ENCODE measurements around the gene ZNF536.

DNA sequence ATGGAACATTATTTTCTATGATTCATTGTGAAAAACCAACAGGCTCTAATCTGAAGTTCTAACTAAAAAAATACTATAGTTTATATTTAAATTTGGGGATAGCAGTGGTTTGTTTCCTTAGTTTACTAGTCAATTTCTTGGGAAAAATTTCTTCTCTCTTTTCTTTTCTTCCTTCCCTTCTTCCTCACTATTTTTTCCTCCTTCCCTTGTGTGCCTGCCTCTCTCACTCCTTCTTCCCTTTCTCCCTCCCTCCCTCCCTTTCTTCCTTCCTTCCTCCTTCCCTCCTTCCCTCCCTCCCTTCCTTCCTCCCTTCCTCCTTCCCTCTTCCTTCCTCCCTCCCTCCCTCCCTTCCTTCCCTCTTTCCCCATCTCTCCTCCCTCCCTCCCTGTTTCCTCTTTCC, 226.5 kb downstream of the ZNF536 start:
- TF ChIP-seq, protein P1, sequence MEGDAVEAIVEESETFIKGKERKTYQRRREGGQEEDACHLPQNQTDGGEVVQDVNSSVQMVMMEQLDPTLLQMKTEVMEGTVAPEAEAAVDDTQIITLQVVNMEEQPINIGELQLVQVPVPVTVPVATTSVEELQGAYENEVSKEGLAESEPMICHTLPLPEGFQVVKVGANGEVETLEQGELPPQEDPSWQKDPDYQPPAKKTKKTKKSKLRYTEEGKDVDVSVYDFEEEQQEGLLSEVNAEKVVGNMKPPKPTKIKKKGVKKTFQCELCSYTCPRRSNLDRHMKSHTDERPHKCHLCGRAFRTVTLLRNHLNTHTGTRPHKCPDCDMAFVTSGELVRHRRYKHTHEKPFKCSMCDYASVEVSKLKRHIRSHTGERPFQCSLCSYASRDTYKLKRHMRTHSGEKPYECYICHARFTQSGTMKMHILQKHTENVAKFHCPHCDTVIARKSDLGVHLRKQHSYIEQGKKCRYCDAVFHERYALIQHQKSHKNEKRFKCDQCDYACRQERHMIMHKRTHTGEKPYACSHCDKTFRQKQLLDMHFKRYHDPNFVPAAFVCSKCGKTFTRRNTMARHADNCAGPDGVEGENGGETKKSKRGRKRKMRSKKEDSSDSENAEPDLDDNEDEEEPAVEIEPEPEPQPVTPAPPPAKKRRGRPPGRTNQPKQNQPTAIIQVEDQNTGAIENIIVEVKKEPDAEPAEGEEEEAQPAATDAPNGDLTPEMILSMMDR (IDR thresholded peaks at IDR 0.05), result no peak
- no peak for TF ChIP-seq POLR2A (IDR thresholded peaks at IDR 0.05)
